SK-N-SH (cell line): ENCODE data around the gene HYAL2. TPM values are rescaled to one million over a fixed set of nuclear protein-coding genes. Genes with fewer than 3 reads are reported as not detected.

Experiments used
- CTCF ChIA-PET: fragments of 300-600, 350-600 bp; formaldehyde crosslinking; extraction: SDS; loops from one replicate; lab custom pipeline; 2021; lab: Yijun Ruan, JAX
- POLR2A ChIA-PET: fragments of 350-600 bp; sonication (Branson Sonifier 250); formaldehyde crosslinking; extraction: SDS; loops from one replicate; lab custom pipeline; 2020; ENCODE audit warnings: antibody characterized with exemption, inconsistent platforms; lab: Yijun Ruan, JAX
- DNase-seq: peaks from one replicate; pipeline ENCODE4 v3.0.0; 2012
- H2AFZ ChIP-seq: fragments of 200-600 bp; sonication (generic); 2 replicates; pipeline ENCODE4 v1.8.1; 2016; ENCODE audit warnings: antibody characterized with exemption, mild to moderate bottlenecking, low read depth
- H3F3A ChIP-seq: fragments of 200-600 bp; sonication (generic); replicated peaks from 2 replicates; pipeline ENCODE3; 2016; ENCODE audit warnings: antibody characterized with exemption, mild to moderate bottlenecking; ENCODE audit not compliant: insufficient read depth
- H3K27ac ChIP-seq, 2 experiments: fragments of 200-500 bp in 1 of 2; fragments of 200-600 bp in 1 of 2; sonication (Bioruptor generic) in 1 of 2; sonication (generic), shearing (Covaris generic) in 1 of 2; 2 replicates each; pipeline versions ENCODE4 v1.5.1 to v1.6.1; 2014 to 2016; ENCODE audit warnings: low read depth in 2 of 2, inconsistent platforms in 1 of 2, low read length in 1 of 2, mild to moderate bottlenecking in 1 of 2, mixed read lengths in 1 of 2
- H3K27me3 ChIP-seq: fragments of 200-600 bp; sonication (generic), shearing (Covaris generic); 2 replicates; pipeline ENCODE4 v1.6.1; 2016; ENCODE audit warnings: mixed run types; ENCODE audit not compliant: insufficient read depth
- H3K36me3 ChIP-seq, 2 experiments: fragments of 200-500 bp in 1 of 2; fragments of 200-600 bp in 1 of 2; sonication (Bioruptor generic) in 1 of 2; sonication (generic) in 1 of 2; replicated peaks in 1 of 2; 2 replicates each; pipeline versions ENCODE3 to v1.5.1; 2014 to 2016; ENCODE audit warnings: low read length in 1 of 2, mild to moderate bottlenecking in 1 of 2; ENCODE audit not compliant: insufficient read depth in 2 of 2, control insufficient read depth in 1 of 2
- H3K4me1 ChIP-seq, 2 experiments: fragments of 200-500 bp in 1 of 2; fragments of 200-600 bp in 1 of 2; sonication (Bioruptor generic) in 1 of 2; sonication (generic), shearing (Covaris generic) in 1 of 2; 2 replicates each; pipeline versions ENCODE4 v1.5.1 to v1.6.1; 2014 to 2016; ENCODE audit warnings: low read depth in 1 of 2, low read length in 1 of 2, mixed run types in 1 of 2; ENCODE audit not compliant: insufficient read depth in 2 of 2, control insufficient read depth in 1 of 2
- H3K4me2 ChIP-seq: fragments of 200-600 bp; sonication (generic), shearing (Covaris generic); 2 replicates; pipeline ENCODE4 v1.6.1; 2017; ENCODE audit warnings: mixed run types
- H3K4me3 ChIP-seq, 2 experiments: fragments of 200-500 bp in 1 of 2; fragments of 200-600 bp in 1 of 2; sonication (Bioruptor generic) in 1 of 2; sonication (generic), shearing (Covaris generic) in 1 of 2; 2 replicates each; pipeline versions ENCODE4 v1.5.1 to v1.8.1; 2014 to 2016; ENCODE audit warnings: low read depth in 2 of 2, inconsistent platforms in 1 of 2, low read length in 1 of 2, mild to moderate bottlenecking in 1 of 2, mixed read lengths in 1 of 2, moderate library complexity in 1 of 2
- H3K79me2 ChIP-seq: fragments of 200-600 bp; sonication (generic); 2 replicates; pipeline ENCODE4 v1.8.1; 2017; ENCODE audit warnings: mild to moderate bottlenecking; ENCODE audit not compliant: insufficient read depth
- H3K9ac ChIP-seq: fragments of 200-600 bp; sonication (generic); 2 replicates; pipeline ENCODE4 v1.6.1; 2017; ENCODE audit warnings: mixed run types
- H3K9me2 ChIP-seq: fragments of 200-600 bp; sonication (generic); 2 replicates; pipeline ENCODE4 v1.6.1; 2017; ENCODE audit warnings: mixed run types
- H3K9me3 ChIP-seq: fragments of 200-600 bp; sonication (generic); 2 replicates; pipeline ENCODE4 v1.6.1; 2017; ENCODE audit warnings: mixed run types, mild to moderate bottlenecking, moderate library complexity
- H4K20me1 ChIP-seq: fragments of 200-600 bp; sonication (generic); 2 replicates; pipeline ENCODE4 v1.6.1; 2017; ENCODE audit warnings: mild to moderate bottlenecking, mixed run types; ENCODE audit not compliant: insufficient read depth
- CHD2 ChIP-seq: fragments of 150-350 bp; IDR thresholded peaks from 2 replicates; pipeline ENCODE4 v1.6.1; 2018; ENCODE audit warnings: low read length; ENCODE audit not compliant: partially characterized antibody
- FOXJ3 ChIP-seq: sonication (generic); formaldehyde crosslinking; IDR thresholded peaks from 2 replicates; pipeline ENCODE4 v1.5.1; 2020; ENCODE audit warnings: mild to moderate bottlenecking, missing genetic modification reagents
- MAX ChIP-seq: IDR thresholded peaks from 2 replicates; pipeline ENCODE4 v1.4.0; 2012; ENCODE audit warnings: low read depth
- PBX3 ChIP-seq: IDR thresholded peaks from 2 replicates; pipeline ENCODE4; 2012
- POLR2AphosphoS5 ChIP-seq: IDR thresholded peaks from 2 replicates; pipeline ENCODE4 v1.6.1; 2012; ENCODE audit warnings: low read depth, low read length
- RAD21 ChIP-seq: IDR thresholded peaks from 2 replicates; pipeline ENCODE4 v1.6.1; 2012; ENCODE audit warnings: mild to moderate bottlenecking, low read length
- RCOR1 ChIP-seq: fragments of 150-350 bp; IDR thresholded peaks from 2 replicates; pipeline ENCODE4 v1.6.1; 2017; ENCODE audit warnings: antibody characterized with exemption, low read length
- TAF1 ChIP-seq: IDR thresholded peaks from 2 replicates; pipeline ENCODE4 v1.6.1; 2012; ENCODE audit warnings: low read depth, mild to moderate bottlenecking, low read length, moderate library complexity, borderline replicate concordance
- TCF12 ChIP-seq: IDR thresholded peaks from 2 replicates; pipeline ENCODE4 v1.4.0; 2012
- WGBS: methylation state at CpG from one replicate; pipeline ENCODE4 v1.1.6; 2017; ENCODE audit warnings: low lambda C conversion rate; 5-methylcytosine and 5-hydroxymethylcytosine counted together
- polyA plus RNA-seq, 3 experiments: library from polyadenylated mRNA; depleted of rRNA; stranded (reverse); fragments of >200 nt; gene quantifications; 2 replicates each; pipeline ENCODE4 v1.2.3, GENCODE V29; 2012
- TF ChIP-seq, protein P1 (sequence below): IDR thresholded peaks from 2 replicates; pipeline ENCODE4 v1.6.1; 2012; ENCODE audit warnings: mild to moderate bottlenecking, low read depth, low read length, moderate library complexity
- TF ChIP-seq, protein P2 (sequence below): fragments of 150-350 bp; IDR thresholded peaks from 2 replicates; pipeline ENCODE4 v1.6.1; 2016; ENCODE audit warnings: mild to moderate bottlenecking, low read depth, low read length
- TF ChIP-seq, protein P3 (sequence below): IDR thresholded peaks from 2 replicates; pipeline ENCODE4 v1.4.0; 2012; ENCODE audit warnings: low read depth, borderline replicate concordance

HYAL2 gene
- polyA plus RNA-seq, 1 of the 3 experiments (the other 2 are of a cell fraction): 135 TPM

DNA sequence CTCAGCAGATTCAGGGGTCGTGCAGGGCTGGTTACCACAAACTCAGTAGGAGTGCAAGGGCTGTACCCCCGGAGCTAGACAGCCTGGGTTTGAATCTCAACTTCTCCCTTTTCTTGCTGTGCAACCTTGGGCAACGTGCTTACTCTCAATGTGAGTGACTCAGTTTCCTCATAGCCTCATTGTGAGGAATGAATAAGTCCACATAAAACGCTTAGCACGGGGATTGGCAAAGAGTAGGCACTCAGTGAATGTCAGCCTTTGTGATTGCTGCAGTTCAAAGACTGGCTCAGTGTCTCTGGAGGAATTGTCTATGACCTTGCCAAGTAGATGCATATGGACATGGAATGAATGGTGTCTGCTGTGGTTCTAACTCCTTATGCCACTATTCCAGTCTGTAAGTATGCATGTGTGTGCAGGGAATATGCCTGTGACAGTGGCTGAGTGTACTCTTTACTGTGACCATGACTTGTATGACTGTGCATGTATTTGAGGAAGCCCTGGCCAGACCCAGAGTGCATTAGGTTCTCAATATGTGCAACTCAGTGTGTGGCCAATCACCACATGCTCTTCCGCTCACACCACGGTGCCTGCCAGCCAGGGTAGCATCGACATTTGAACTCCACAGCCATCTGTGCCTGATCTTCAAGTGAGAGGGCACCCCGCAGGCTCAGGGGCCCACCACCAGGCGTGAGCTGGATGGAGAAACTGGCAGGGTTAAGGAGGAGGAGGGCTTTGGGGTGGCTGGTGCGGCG lies 22.4 kb downstream of the HYAL2 start:
- H3K4me2 ChIP-seq: peak overlapping the region; percentile 86
- H3F3A ChIP-seq: no peaks in the 10 kb centered on the region
- H3K4me1 ChIP-seq: peaks cover 10 to 38% of the 10 kb centered on the region in 2 experiments; a peak in 2 of 4 replicates
- no peaks in the 10 kb centered on the region for H3K9me2 ChIP-seq
- H3K27ac ChIP-seq: peak overlapping the region; percentile 54 to 79; a peak in 3 of 4 replicates
- H3K36me3 ChIP-seq: peaks cover 0 to 6% of the 10 kb centered on the region in 2 experiments
- POLR2A ChIA-PET: interaction anchor here (0.7 to 1.6 kb wide), 6 partner anchors 15 to 48 kb away, joined by 3 to 6 read pairs (median 4); partner anchors contain the start of gene TUSC2
- TF ChIP-seq FOXJ3 (CRISPR knock-in tag) (no peak), TCF12 (no peak), RAD21 (no peak), POLR2AphosphoS5 (no peak), MAX (no peak), CHD2 (no peak), TAF1 (no peak), RCOR1 (no peak), PBX3 (no peak)
- TF ChIP-seq, protein P1, sequence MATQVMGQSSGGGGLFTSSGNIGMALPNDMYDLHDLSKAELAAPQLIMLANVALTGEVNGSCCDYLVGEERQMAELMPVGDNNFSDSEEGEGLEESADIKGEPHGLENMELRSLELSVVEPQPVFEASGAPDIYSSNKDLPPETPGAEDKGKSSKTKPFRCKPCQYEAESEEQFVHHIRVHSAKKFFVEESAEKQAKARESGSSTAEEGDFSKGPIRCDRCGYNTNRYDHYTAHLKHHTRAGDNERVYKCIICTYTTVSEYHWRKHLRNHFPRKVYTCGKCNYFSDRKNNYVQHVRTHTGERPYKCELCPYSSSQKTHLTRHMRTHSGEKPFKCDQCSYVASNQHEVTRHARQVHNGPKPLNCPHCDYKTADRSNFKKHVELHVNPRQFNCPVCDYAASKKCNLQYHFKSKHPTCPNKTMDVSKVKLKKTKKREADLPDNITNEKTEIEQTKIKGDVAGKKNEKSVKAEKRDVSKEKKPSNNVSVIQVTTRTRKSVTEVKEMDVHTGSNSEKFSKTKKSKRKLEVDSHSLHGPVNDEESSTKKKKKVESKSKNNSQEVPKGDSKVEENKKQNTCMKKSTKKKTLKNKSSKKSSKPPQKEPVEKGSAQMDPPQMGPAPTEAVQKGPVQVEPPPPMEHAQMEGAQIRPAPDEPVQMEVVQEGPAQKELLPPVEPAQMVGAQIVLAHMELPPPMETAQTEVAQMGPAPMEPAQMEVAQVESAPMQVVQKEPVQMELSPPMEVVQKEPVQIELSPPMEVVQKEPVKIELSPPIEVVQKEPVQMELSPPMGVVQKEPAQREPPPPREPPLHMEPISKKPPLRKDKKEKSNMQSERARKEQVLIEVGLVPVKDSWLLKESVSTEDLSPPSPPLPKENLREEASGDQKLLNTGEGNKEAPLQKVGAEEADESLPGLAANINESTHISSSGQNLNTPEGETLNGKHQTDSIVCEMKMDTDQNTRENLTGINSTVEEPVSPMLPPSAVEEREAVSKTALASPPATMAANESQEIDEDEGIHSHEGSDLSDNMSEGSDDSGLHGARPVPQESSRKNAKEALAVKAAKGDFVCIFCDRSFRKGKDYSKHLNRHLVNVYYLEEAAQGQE: no peak
- TF ChIP-seq, protein P2, sequence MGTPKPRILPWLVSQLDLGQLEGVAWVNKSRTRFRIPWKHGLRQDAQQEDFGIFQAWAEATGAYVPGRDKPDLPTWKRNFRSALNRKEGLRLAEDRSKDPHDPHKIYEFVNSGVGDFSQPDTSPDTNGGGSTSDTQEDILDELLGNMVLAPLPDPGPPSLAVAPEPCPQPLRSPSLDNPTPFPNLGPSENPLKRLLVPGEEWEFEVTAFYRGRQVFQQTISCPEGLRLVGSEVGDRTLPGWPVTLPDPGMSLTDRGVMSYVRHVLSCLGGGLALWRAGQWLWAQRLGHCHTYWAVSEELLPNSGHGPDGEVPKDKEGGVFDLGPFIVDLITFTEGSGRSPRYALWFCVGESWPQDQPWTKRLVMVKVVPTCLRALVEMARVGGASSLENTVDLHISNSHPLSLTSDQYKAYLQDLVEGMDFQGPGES: no peak
- TF ChIP-seq, protein P3, sequence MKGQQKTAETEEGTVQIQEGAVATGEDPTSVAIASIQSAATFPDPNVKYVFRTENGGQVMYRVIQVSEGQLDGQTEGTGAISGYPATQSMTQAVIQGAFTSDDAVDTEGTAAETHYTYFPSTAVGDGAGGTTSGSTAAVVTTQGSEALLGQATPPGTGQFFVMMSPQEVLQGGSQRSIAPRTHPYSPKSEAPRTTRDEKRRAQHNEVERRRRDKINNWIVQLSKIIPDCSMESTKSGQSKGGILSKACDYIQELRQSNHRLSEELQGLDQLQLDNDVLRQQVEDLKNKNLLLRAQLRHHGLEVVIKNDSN: no peak
- TF ChIP-seq, all 33 proteins: peak for 0
- no peak for DNase-seq
- H3K9ac ChIP-seq: peak overlapping the region; percentile 62
- no peaks in the 10 kb centered on the region for H4K20me1 ChIP-seq
- CTCF ChIA-PET: interaction anchor here (1.0 to 7.7 kb wide), 7 partner anchors 11 to 71 kb away, joined by 3 to 45 read pairs (median 4); partner anchors contain the start of gene LSMEM2
- H3K79me2 ChIP-seq: peaks cover 7% of the 10 kb centered on the region; the same call in 1 of the 2 replicates
- 55% methylated on average over 8 of the region's 12 CpGs for WGBS
- H2AFZ ChIP-seq: peak overlapping the region; percentile 80
- H3K9me3 ChIP-seq: no peaks in the 10 kb centered on the region
- no peaks in the 10 kb centered on the region for H3K27me3 ChIP-seq
- peak overlapping the region; percentile 52 to 66 for H3K4me3 ChIP-seq
